Left ventricle myocardium inferior (tissue), 1 donor: Measurements from ENCODE around the gene PLXNB1. TPM values are rescaled to one million over a fixed set of nuclear protein-coding genes. Genes with fewer than 3 reads are reported as not detected.

Experiments
- DNase-seq: peaks from one replicate; pipeline ENCODE4 v3.0.0-alpha.2; 2020
- H3K27ac ChIP-seq: fragments of 200-600 bp; replicated peaks from 2 replicates; pipeline ENCODE4 v1.8.0; 2021
- H3K27me3 ChIP-seq: fragments of 200-600 bp; 2 replicates; pipeline ENCODE4 v1.8.0; 2021; ENCODE audit warnings: low read depth
- H3K36me3 ChIP-seq: fragments of 200-600 bp; 2 replicates; pipeline ENCODE4 v1.8.0; 2021
- H3K4me1 ChIP-seq: fragments of 200-600 bp; 2 replicates; pipeline ENCODE4 v1.8.0; 2021
- H3K4me3 ChIP-seq: fragments of 200-600 bp; 2 replicates; pipeline ENCODE4 v1.8.0; 2021; ENCODE audit warnings: mild to moderate bottlenecking, moderate library complexity
- H3K9me3 ChIP-seq: fragments of 200-600 bp; replicated peaks from 2 replicates; pipeline ENCODE4 v1.8.0; 2021
- CTCF ChIP-seq: fragments of 200-600 bp; IDR thresholded peaks from 2 replicates; pipeline ENCODE4 v1.8.0; 2021; ENCODE audit warnings: antibody characterized with exemption, mild to moderate bottlenecking, borderline replicate concordance
- intact Hi-C: fragments of 100-400 bp; cut with micrococcal nuclease; formaldehyde crosslinking; loops from one replicate; pipeline ENCODE4 v1.11.0; 2022
- total RNA-seq: library from RNA; stranded (reverse); fragmentation: NEBNext Ultra II Directional; extraction: Animal tissue kit (Norgen Biotek cat#: 25700); gene quantifications from one replicate; pipeline ENCODE4 v1.2.1, GENCODE V29; 2021
- donor health status: DM: no; HTN: yes; CAD: no; lungs with severe emphysema.

Gene PLXNB1
- total RNA-seq, 1 donor from 2014 or later: 42.6 TPM

- peaks cover 63% of the 10 kb centered on the region for H3K36me3 ChIP-seq
- H3K27me3 ChIP-seq: no peaks in the 10 kb centered on the region
- no peak overlapping the region for H3K4me3 ChIP-seq
- intact Hi-C loops: loop anchor here (10.0 kb wide), 1 partner anchor 85 kb away; no protein-coding TSS in a partner anchor
- no peak overlapping the region for H3K27ac ChIP-seq
- no peak for TF ChIP-seq CTCF
- H3K4me1 ChIP-seq: peaks cover 6% of the 10 kb centered on the region
- no peaks in the 10 kb centered on the region for H3K9me3 ChIP-seq
- no peak for DNase-seq
These were observed 30.1 kb upstream of the PLXNB1 start for GRCh38 chr3:48459773-48460516.

GRCh38 chr3:48459331-48459730 lies 29.4 kb upstream of the PLXNB1 start:
- Histone ChIP-seq H3K4me3 (no peak overlapping the region), H3K4me1 (no peaks in the 10 kb centered on the region), H3K9me3 (no peaks in the 10 kb centered on the region), H3K36me3 (peaks cover 69% of the 10 kb centered on the region), H3K27ac (no peak overlapping the region), H3K27me3 (no peaks in the 10 kb centered on the region)
- TF ChIP-seq CTCF: no peak
- intact Hi-C loops: no loop called here
- DNase-seq: no peak

- intact Hi-C loops: no loop called here
- no peak for TF ChIP-seq CTCF
- Histone ChIP-seq H3K27me3 (no peaks in the 10 kb centered on the region), H3K27ac (no peak overlapping the region), H3K9me3 (no peaks in the 10 kb centered on the region), H3K36me3 (peaks cover 96% of the 10 kb centered on the region), H3K4me3 (no peak overlapping the region), H3K4me1 (no peaks in the 10 kb centered on the region)
- no peak for DNase-seq
These were observed 26.6 kb upstream of the PLXNB1 start for GRCh38 chr3:48456456-48456855.

- intact Hi-C loops: no loop called here
- no peaks in the 10 kb centered on the region for H3K27me3 ChIP-seq
- H3K36me3 ChIP-seq: peaks cover 53% of the 10 kb centered on the region
- H3K4me3 ChIP-seq: no peak overlapping the region
- H3K4me1 ChIP-seq: peaks cover 21% of the 10 kb centered on the region
- H3K9me3 ChIP-seq: no peaks in the 10 kb centered on the region
- no peak for DNase-seq
- TF ChIP-seq CTCF: no peak
- H3K27ac ChIP-seq: no peak overlapping the region
These were observed 21.4 kb upstream of the PLXNB1 start for GRCh38 chr3:48451270-48451669.

- Histone ChIP-seq H3K36me3 (peaks cover 37% of the 10 kb centered on the region), H3K4me3 (peak within 1 kb of the TSS; percentile 96), H3K27ac (peak within 1 kb of the TSS; percentile 95), H3K4me1 (peaks cover 39% of the 10 kb centered on the region), H3K9me3 (no peaks in the 10 kb centered on the region), H3K27me3 (no peaks in the 10 kb centered on the region)
- peak; percentile 91 for DNase-seq
- no peak for TF ChIP-seq CTCF
- intact Hi-C loops: no loop called here
These were observed 16.7 kb upstream of the PLXNB1 start, which contains the start of gene ATRIP for GRCh38 chr3:48446425-48447193. ATRIP (plus strand) TSS chr3:48446737; CDS start chr3:48446846, 109 bp downstream.
